Endothelial cell of umbilical vein (primary cell): Measurements from ENCODE around the gene DTX4. TPM values are rescaled to one million over a fixed set of nuclear protein-coding genes. Genes with fewer than 3 reads are reported as not detected.

ENCODE experiments used
- BruUV-seq: library from RNA; stranded (reverse); fragments of 400-500 nt; replicated peaks from 2 replicates; lab custom pipeline; 2021; lab: Mats Ljungman, UMichigan
- CTCF ChIA-PET: fragments of 300-600, 350-600 bp; sonication (Branson Sonifier 250); formaldehyde crosslinking; loops from one replicate; lab custom pipeline; 2021; ENCODE audit warnings: antibody characterized with exemption, inconsistent platforms; lab: Charles Lee
- POLR2A ChIA-PET: fragments of 300-600, 350-600 bp; sonication (Branson Sonifier 250); formaldehyde crosslinking; loops from one replicate; lab custom pipeline; 2021; ENCODE audit warnings: antibody characterized with exemption, inconsistent platforms; lab: Charles Lee
- DNase-seq: peaks from one replicate; pipeline ENCODE4 v3.0.0-alpha.2; 2011; ENCODE audit warnings: low read depth, low spot score
- FAIRE-seq: peaks from 2 replicates; lab custom pipeline; 2011; peaks lifted over from hg19 to GRCh38; lab: Jason Lieb, UNC
- H2AFZ ChIP-seq: 2 replicates; pipeline ENCODE4 v1.6.0; 2012; ENCODE audit warnings: low read depth, low read length, control low read depth, inconsistent platforms
- H3K27ac ChIP-seq: 2 replicates; pipeline ENCODE4 v1.5.1; 2011; ENCODE audit warnings: low read depth, mild to moderate bottlenecking, control low read depth, low read length, moderate library complexity; ENCODE audit not compliant: insufficient read depth
- H3K27me3 ChIP-seq, 2 experiments: 2 replicates each; pipeline versions ENCODE4 v1.6.0 to v1.6.1; 2011; ENCODE audit warnings: low read length in 2 of 2, mixed read lengths in 1 of 2; ENCODE audit not compliant: control insufficient read depth in 2 of 2, insufficient read depth in 2 of 2
- H3K36me3 ChIP-seq, 2 experiments: 2 replicates in 1 of 2; 3 replicates in 1 of 2; pipeline ENCODE4 v1.5.1; 2011; ENCODE audit warnings: low read length in 2 of 2, mild to moderate bottlenecking in 1 of 2, moderate library complexity in 1 of 2; ENCODE audit not compliant: control insufficient read depth in 2 of 2, insufficient read depth in 2 of 2; ENCODE audit errors: extremely low read depth in 1 of 2
- H3K4me1 ChIP-seq: 3 replicates; pipeline ENCODE4 v1.5.1; 2011; ENCODE audit warnings: mild to moderate bottlenecking, low read length; ENCODE audit not compliant: control insufficient read depth, insufficient read depth; ENCODE audit errors: extremely low read depth
- H3K4me2 ChIP-seq: 2 replicates; pipeline ENCODE4 v1.6.1; 2011; ENCODE audit warnings: low read length, control low read depth, mixed read lengths; ENCODE audit not compliant: insufficient read depth
- H3K4me3 ChIP-seq, 3 experiments: fragments of 200-600 bp in 1 of 3; sonication (generic), shearing (Covaris generic) in 1 of 3; replicated peaks in 1 of 3; 2 replicates each; pipeline ENCODE4 v1.5.1; 2011 to 2016; ENCODE audit warnings: control low read depth in 3 of 3, low read length in 3 of 3, mild to moderate bottlenecking in 2 of 3, inconsistent platforms in 1 of 3, low read depth in 1 of 3, moderate library complexity in 1 of 3; ENCODE audit not compliant: insufficient read depth in 1 of 3
- H3K79me2 ChIP-seq: 2 replicates; pipeline ENCODE4 v1.6.0; 2012; ENCODE audit warnings: low read length, inconsistent platforms; ENCODE audit not compliant: control insufficient read depth, insufficient read depth
- H3K9ac ChIP-seq: replicated peaks from 2 replicates; pipeline ENCODE3; 2011; ENCODE audit warnings: low read length, control low read depth; ENCODE audit not compliant: insufficient read depth; ENCODE audit errors: extremely low read depth
- H3K9me1 ChIP-seq: replicated peaks from 3 replicates; pipeline ENCODE4 v1.6.0; 2011; ENCODE audit warnings: mild to moderate bottlenecking, low read length; ENCODE audit not compliant: control insufficient read depth, insufficient read depth; ENCODE audit errors: extremely low read depth
- H3K9me3 ChIP-seq: replicated peaks from 2 replicates; pipeline ENCODE4 v1.5.1; 2012; ENCODE audit warnings: low read length, inconsistent platforms; ENCODE audit not compliant: control insufficient read depth, insufficient read depth
- H4K20me1 ChIP-seq: replicated peaks from 2 replicates; pipeline ENCODE3; 2011; ENCODE audit warnings: mild to moderate bottlenecking, low read length; ENCODE audit not compliant: control insufficient read depth, insufficient read depth; ENCODE audit errors: extremely low read depth
- FOS ChIP-seq: IDR thresholded peaks from 2 replicates; pipeline ENCODE4 v1.6.1; 2011; ENCODE audit warnings: mild to moderate bottlenecking, low read length, moderate library complexity, borderline replicate concordance; ENCODE audit not compliant: insufficient read depth
- GATA2 ChIP-seq: IDR thresholded peaks from 2 replicates; pipeline ENCODE4 v1.7.0; 2011; ENCODE audit warnings: low read depth, mild to moderate bottlenecking, moderate library complexity, mixed read lengths, low read length; ENCODE audit not compliant: insufficient read length, insufficient read depth
- JUN ChIP-seq: IDR thresholded peaks from 2 replicates; pipeline ENCODE4 v1.6.1; 2011; ENCODE audit warnings: borderline replicate concordance, low read depth; ENCODE audit not compliant: insufficient read length, insufficient read depth
- MYC ChIP-seq: IDR thresholded peaks from one replicate; pipeline ENCODE4 v1.6.1; 2011; ENCODE audit warnings: mild to moderate bottlenecking, low read depth, low read length
- POLR2A ChIP-seq: IDR thresholded peaks from 2 replicates; pipeline ENCODE4 v1.6.1; 2012; ENCODE audit warnings: low read depth, mild to moderate bottlenecking, control low read depth, low read length
- POLR2AphosphoS5 ChIP-seq: IDR thresholded peaks from 2 replicates; pipeline ENCODE4 v1.6.1; 2012; ENCODE audit warnings: low read depth, mild to moderate bottlenecking, control low read depth, low read length, moderate library complexity; ENCODE audit not compliant: insufficient read depth
- dilution Hi-C: fragments of 300-500 bp; cut with MboI; formaldehyde crosslinking; loops from one replicate; pipeline ENCODE4 v1.15.0; 2019; ENCODE audit warnings: low sequenced_read_pairs; ENCODE audit not compliant: extremely low pct_ligation_motif_present
- intact Hi-C: fragments of 100-400 bp; cut with micrococcal nuclease; formaldehyde crosslinking; loops from one replicate; pipeline ENCODE4 v1.10.0; 2022
- polyA plus RNA-seq, 4 experiments: library from polyadenylated mRNA; depleted of rRNA in 3 of 4; stranded (reverse) in 3 of 4; unstranded in 1 of 4; fragments of >200 nt; gene quantifications; 2 replicates each; pipeline versions ENCODE4 v1.2.1 to v1.2.3, GENCODE V29; 2011 to 2012; ENCODE audit warnings: missing spikeins in 1 of 4
- total RNA-seq: library from RNA; stranded (reverse); gene quantifications from 2 replicates; pipeline ENCODE4 v1.2.3, GENCODE V29; 2021
- TF ChIP-seq, protein P1 (sequence below), 2 donors: IDR thresholded peaks; 1 replicate in 1 of 2; 2 replicates in 1 of 2; pipeline ENCODE4 v1.5.1; 2011; ENCODE audit warnings: low read length in 2 of 2, mild to moderate bottlenecking in 2 of 2, moderate library complexity in 2 of 2, control low read depth in 1 of 2, inconsistent platforms in 1 of 2, low read depth in 1 of 2; ENCODE audit not compliant: insufficient read depth in 1 of 2; ENCODE audit errors: extremely low read depth in 1 of 2

The DTX4 gene
- total and polyA plus RNA-seq, 2 donors (not counting 3 experiments of a cell fraction or from before 2014, with no cell fraction given), result 0.08 to 0.91 TPM

DNA sequence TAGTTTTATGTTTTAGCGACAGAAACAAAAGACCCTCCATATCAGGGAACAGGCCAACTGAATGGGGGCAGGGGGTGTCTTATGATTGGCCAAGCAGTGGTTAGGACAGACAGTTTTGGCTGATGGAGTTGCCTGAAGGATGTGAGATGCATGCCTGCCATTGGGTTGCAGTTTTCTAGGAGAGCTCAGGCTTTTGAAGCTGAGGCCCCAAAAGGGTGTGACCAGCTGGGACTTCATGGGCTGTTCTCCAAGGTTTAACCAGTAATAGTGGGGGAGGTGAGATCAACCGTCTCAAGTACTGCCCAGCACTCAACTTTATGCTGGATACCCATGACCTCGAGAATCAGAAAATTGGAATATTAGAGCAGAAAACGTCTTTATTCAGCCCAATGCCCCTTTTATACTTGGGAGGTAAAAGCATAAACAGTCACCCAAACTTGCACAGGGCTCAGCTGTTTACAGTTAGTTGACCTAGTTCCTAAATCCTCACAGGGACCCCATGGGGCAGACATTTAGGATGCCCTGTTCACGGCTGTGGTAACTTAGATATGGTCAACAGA, 13.5 kb downstream of the DTX4 start:
- Histone ChIP-seq H3K27ac (no peak overlapping the region), H3K9ac (no peak overlapping the region), H3K36me3 (no peaks in the 10 kb centered on the region), H3K4me3 (no peak overlapping the region), H3K4me2 (no peak overlapping the region), H3K27me3 (peaks cover 6 to 9% of the 10 kb centered on the region in 2 experiments), H2AFZ (no peak overlapping the region), H3K79me2 (no peaks in the 10 kb centered on the region), H3K4me1 (peaks cover 2% of the 10 kb centered on the region), H4K20me1 (no peaks in the 10 kb centered on the region), H3K9me1 (no peaks in the 10 kb centered on the region), H3K9me3 (no peaks in the 10 kb centered on the region)
- dilution Hi-C loops (no loop called here), intact Hi-C loops (no loop called here)
- POLR2A ChIA-PET, result no interaction called here
- no peak for DNase-seq
- no TSS peak for BruUV-seq
- no peak for FAIRE-seq
- CTCF ChIA-PET, result interaction anchor here (0.9 to 6.4 kb wide), 11 partner anchors 8 to 37 kb away, joined by 3 to 74 read pairs (median 8); partner anchors contain the start of gene DTX4
- TF ChIP-seq, protein P1, sequence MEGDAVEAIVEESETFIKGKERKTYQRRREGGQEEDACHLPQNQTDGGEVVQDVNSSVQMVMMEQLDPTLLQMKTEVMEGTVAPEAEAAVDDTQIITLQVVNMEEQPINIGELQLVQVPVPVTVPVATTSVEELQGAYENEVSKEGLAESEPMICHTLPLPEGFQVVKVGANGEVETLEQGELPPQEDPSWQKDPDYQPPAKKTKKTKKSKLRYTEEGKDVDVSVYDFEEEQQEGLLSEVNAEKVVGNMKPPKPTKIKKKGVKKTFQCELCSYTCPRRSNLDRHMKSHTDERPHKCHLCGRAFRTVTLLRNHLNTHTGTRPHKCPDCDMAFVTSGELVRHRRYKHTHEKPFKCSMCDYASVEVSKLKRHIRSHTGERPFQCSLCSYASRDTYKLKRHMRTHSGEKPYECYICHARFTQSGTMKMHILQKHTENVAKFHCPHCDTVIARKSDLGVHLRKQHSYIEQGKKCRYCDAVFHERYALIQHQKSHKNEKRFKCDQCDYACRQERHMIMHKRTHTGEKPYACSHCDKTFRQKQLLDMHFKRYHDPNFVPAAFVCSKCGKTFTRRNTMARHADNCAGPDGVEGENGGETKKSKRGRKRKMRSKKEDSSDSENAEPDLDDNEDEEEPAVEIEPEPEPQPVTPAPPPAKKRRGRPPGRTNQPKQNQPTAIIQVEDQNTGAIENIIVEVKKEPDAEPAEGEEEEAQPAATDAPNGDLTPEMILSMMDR (IDR thresholded peaks at IDR 0.05; ENCODE audit: extremely low read depth in 1 of 2, insufficient read depth in 1 of 2, low read depth in 1 of 2, low read length in 2 of 2), result no peak
- TF ChIP-seq MYC (no peak), POLR2A (no peak), JUN (no peak), POLR2AphosphoS5 (no peak), GATA2 (no peak), FOS (no peak)
